ENCODE results near the gene CFTR. TPM values are rescaled to one million over a fixed set of nuclear protein-coding genes. Genes with fewer than 3 reads are reported as not detected.

Gene CFTR
- polyA plus RNA-seq, 4 donors: 23.5 to 51.0 (median 26.5) TPM

- H3K4me1 ChIP-seq (ENCODE audit: control insufficient read depth in 3 of 3, insufficient read depth in 2 of 3, low read depth in 1 of 3, low read length in 2 of 3): no peaks in the 10 kb centered on the region
- H3K27me3 ChIP-seq (ENCODE audit: control insufficient read depth in 3 of 3, insufficient read depth in 3 of 3, low read length in 3 of 3): peaks cover 0 to 1% (median 0%) of the 10 kb centered on the region in 3 donors
- H3K4me3 ChIP-seq (ENCODE audit: low read depth in 1 of 3, low read length in 3 of 3): no peak overlapping the region
- H3K27ac ChIP-seq (ENCODE audit: low read depth in 1 of 3, low read length in 2 of 3): no peak overlapping the region
- H3K36me3 ChIP-seq (ENCODE audit: control insufficient read depth in 3 of 3, insufficient read depth in 2 of 3, low read depth in 1 of 3, low read length in 3 of 3): peaks cover 0 to 7% (median 0%) of the 10 kb centered on the region in 3 donors
- WGBS, 3 donors: 72 to 90% (median 78%) methylated on average over 4 of the region's 4 CpGs
- H3K9me3 ChIP-seq (ENCODE audit: control insufficient read depth in 2 of 2, insufficient read depth in 1 of 2, low read depth in 1 of 2, low read length in 1 of 2): no peaks in the 10 kb centered on the region
- DNase-seq (no peak), FAIRE-seq (no peak)
Measured at GRCh38 chr7:117623606-117624005, 143.8 kb downstream of the CFTR start.

GRCh38 chr7:117630501-117630900, 150.7 kb downstream of the CFTR start:
- Histone ChIP-seq H3K27ac (ENCODE audit: low read depth in 1 of 3, low read length in 2 of 3) (no peak overlapping the region), H3K9me3 (ENCODE audit: control insufficient read depth in 2 of 2, insufficient read depth in 1 of 2, low read depth in 1 of 2, low read length in 1 of 2) (peaks cover 0 to 5% of the 10 kb centered on the region in 2 donors), H3K4me1 (ENCODE audit: control insufficient read depth in 3 of 3, insufficient read depth in 2 of 3, low read depth in 1 of 3, low read length in 2 of 3) (no peaks in the 10 kb centered on the region), H3K4me3 (ENCODE audit: low read depth in 1 of 3, low read length in 3 of 3) (no peak overlapping the region), H3K36me3 (ENCODE audit: control insufficient read depth in 3 of 3, insufficient read depth in 2 of 3, low read depth in 1 of 3, low read length in 3 of 3) (peaks cover 0 to 11% (median 0%) of the 10 kb centered on the region in 3 donors), H3K27me3 (ENCODE audit: control insufficient read depth in 3 of 3, insufficient read depth in 3 of 3, low read length in 3 of 3) (peaks cover 0 to 3% (median 0%) of the 10 kb centered on the region in 3 donors)
- whole genome bisulfite sequencing, 3 donors: 75 to 94% (median 80%) methylated on average over 4 of the region's 4 CpGs
- DNase-seq (no peak), FAIRE-seq (no peak)

- H3K4me1 ChIP-seq (ENCODE audit: control insufficient read depth in 3 of 3, insufficient read depth in 2 of 3, low read depth in 1 of 3, low read length in 2 of 3): no peaks in the 10 kb centered on the region
- FAIRE-seq (no peak), DNase-seq (no peak)
- H3K4me3 ChIP-seq (ENCODE audit: low read depth in 1 of 3, low read length in 3 of 3): no peak overlapping the region
- WGBS, 3 donors: 83 to 93% (median 92%) methylated on average over 1 of the region's 1 CpG
- H3K9me3 ChIP-seq (ENCODE audit: control insufficient read depth in 2 of 2, insufficient read depth in 1 of 2, low read depth in 1 of 2, low read length in 1 of 2): peaks cover 0 to 5% of the 10 kb centered on the region in 2 donors
- no peak overlapping the region for H3K27ac ChIP-seq (ENCODE audit: low read depth in 1 of 3, low read length in 2 of 3)
- peaks cover 0 to 11% (median 0%) of the 10 kb centered on the region in 3 donors for H3K36me3 ChIP-seq (ENCODE audit: control insufficient read depth in 3 of 3, insufficient read depth in 2 of 3, low read depth in 1 of 3, low read length in 3 of 3)
- H3K27me3 ChIP-seq (ENCODE audit: control insufficient read depth in 3 of 3, insufficient read depth in 3 of 3, low read length in 3 of 3): peaks cover 0 to 3% (median 0%) of the 10 kb centered on the region in 3 donors
Measured at GRCh38 chr7:117630907-117631564, 151.2 kb downstream of the CFTR start.

- Histone ChIP-seq H3K4me1 (ENCODE audit: control insufficient read depth in 3 of 3, insufficient read depth in 2 of 3, low read depth in 1 of 3, low read length in 2 of 3) (no peaks in the 10 kb centered on the region), H3K9me3 (ENCODE audit: control insufficient read depth in 2 of 2, insufficient read depth in 1 of 2, low read depth in 1 of 2, low read length in 1 of 2) (peaks cover 0 to 5% of the 10 kb centered on the region in 2 donors), H3K4me3 (ENCODE audit: low read depth in 1 of 3, low read length in 3 of 3) (no peak overlapping the region), H3K27ac (ENCODE audit: low read depth in 1 of 3, low read length in 2 of 3) (no peak overlapping the region), H3K27me3 (ENCODE audit: control insufficient read depth in 3 of 3, insufficient read depth in 3 of 3, low read length in 3 of 3) (peaks cover 0 to 3% (median 0%) of the 10 kb centered on the region in 3 donors), H3K36me3 (ENCODE audit: control insufficient read depth in 3 of 3, insufficient read depth in 2 of 3, low read depth in 1 of 3, low read length in 3 of 3) (peaks cover 0 to 11% (median 0%) of the 10 kb centered on the region in 3 donors)
- 86 to 96% (median 90%) methylated on average over 3 of the region's 3 CpGs for WGBS, 3 donors
- no peak for FAIRE-seq
- no peak for DNase-seq
Measured at GRCh38 chr7:117631652-117632051, 151.8 kb downstream of the CFTR start.

- no peak overlapping the region for H3K4me3 ChIP-seq (ENCODE audit: low read depth in 1 of 3, low read length in 3 of 3)
- H3K9me3 ChIP-seq (ENCODE audit: control insufficient read depth in 2 of 2, insufficient read depth in 1 of 2, low read depth in 1 of 2, low read length in 1 of 2): no peaks in the 10 kb centered on the region
- 83 to 95% (median 86%) methylated on average over 2 of the region's 2 CpGs for WGBS, 3 donors
- H3K27ac ChIP-seq (ENCODE audit: low read depth in 1 of 3, low read length in 2 of 3): no peak overlapping the region
- DNase-seq (no peak), FAIRE-seq (no peak)
- H3K27me3 ChIP-seq (ENCODE audit: control insufficient read depth in 3 of 3, insufficient read depth in 3 of 3, low read length in 3 of 3): no peaks in the 10 kb centered on the region
- H3K36me3 ChIP-seq (ENCODE audit: control insufficient read depth in 3 of 3, insufficient read depth in 2 of 3, low read depth in 1 of 3, low read length in 3 of 3): no peaks in the 10 kb centered on the region
- no peaks in the 10 kb centered on the region for H3K4me1 ChIP-seq (ENCODE audit: control insufficient read depth in 3 of 3, insufficient read depth in 2 of 3, low read depth in 1 of 3, low read length in 2 of 3)
Measured at GRCh38 chr7:117637937-117638336, 158.1 kb downstream of the CFTR start.

- H3K27ac ChIP-seq (ENCODE audit: low read depth in 1 of 3, low read length in 2 of 3): no peak overlapping the region
- H3K4me1 ChIP-seq (ENCODE audit: control insufficient read depth in 3 of 3, insufficient read depth in 2 of 3, low read depth in 1 of 3, low read length in 2 of 3): no peaks in the 10 kb centered on the region
- peaks cover 0 to 2% (median 0%) of the 10 kb centered on the region in 3 donors for H3K36me3 ChIP-seq (ENCODE audit: control insufficient read depth in 3 of 3, insufficient read depth in 2 of 3, low read depth in 1 of 3, low read length in 3 of 3)
- no peaks in the 10 kb centered on the region for H3K27me3 ChIP-seq (ENCODE audit: control insufficient read depth in 3 of 3, insufficient read depth in 3 of 3, low read length in 3 of 3)
- no peaks in the 10 kb centered on the region for H3K9me3 ChIP-seq (ENCODE audit: control insufficient read depth in 2 of 2, insufficient read depth in 1 of 2, low read depth in 1 of 2, low read length in 1 of 2)
- FAIRE-seq: no peak
- no peak for DNase-seq
- 77 to 93% (median 86%) methylated on average over 2 of the region's 2 CpGs for WGBS, 3 donors
- no peak overlapping the region for H3K4me3 ChIP-seq (ENCODE audit: low read depth in 1 of 3, low read length in 3 of 3)
Measured at GRCh38 chr7:117639966-117640365, 160.1 kb downstream of the CFTR start.

- FAIRE-seq (no peak), DNase-seq (no peak)
- H3K27ac ChIP-seq (ENCODE audit: low read depth in 1 of 3, low read length in 2 of 3): no peak overlapping the region
- H3K27me3 ChIP-seq (ENCODE audit: control insufficient read depth in 3 of 3, insufficient read depth in 3 of 3, low read length in 3 of 3): no peaks in the 10 kb centered on the region
- H3K36me3 ChIP-seq (ENCODE audit: control insufficient read depth in 3 of 3, insufficient read depth in 2 of 3, low read depth in 1 of 3, low read length in 3 of 3): peaks cover 0 to 2% (median 0%) of the 10 kb centered on the region in 3 donors
- no peak overlapping the region for H3K4me3 ChIP-seq (ENCODE audit: low read depth in 1 of 3, low read length in 3 of 3)
- peaks cover 0 to 2% (median 0%) of the 10 kb centered on the region in 3 donors for H3K4me1 ChIP-seq (ENCODE audit: control insufficient read depth in 3 of 3, insufficient read depth in 2 of 3, low read depth in 1 of 3, low read length in 2 of 3)
- H3K9me3 ChIP-seq (ENCODE audit: control insufficient read depth in 2 of 2, insufficient read depth in 1 of 2, low read depth in 1 of 2, low read length in 1 of 2): no peaks in the 10 kb centered on the region
Measured at GRCh38 chr7:117640465-117640864, 160.6 kb downstream of the CFTR start.

- peaks cover 0 to 8% (median 4%) of the 10 kb centered on the region in 3 donors for H3K36me3 ChIP-seq (ENCODE audit: control insufficient read depth in 3 of 3, insufficient read depth in 2 of 3, low read depth in 1 of 3, low read length in 3 of 3)
- peaks cover 0 to 3% (median 0%) of the 10 kb centered on the region in 3 donors for H3K4me1 ChIP-seq (ENCODE audit: control insufficient read depth in 3 of 3, insufficient read depth in 2 of 3, low read depth in 1 of 3, low read length in 2 of 3)
- DNase-seq (no peak), FAIRE-seq (no peak)
- no peaks in the 10 kb centered on the region for H3K27me3 ChIP-seq (ENCODE audit: control insufficient read depth in 3 of 3, insufficient read depth in 3 of 3, low read length in 3 of 3)
- no peak overlapping the region for H3K27ac ChIP-seq (ENCODE audit: low read depth in 1 of 3, low read length in 2 of 3)
- no peaks in the 10 kb centered on the region for H3K9me3 ChIP-seq (ENCODE audit: control insufficient read depth in 2 of 2, insufficient read depth in 1 of 2, low read depth in 1 of 2, low read length in 1 of 2)
- no peak overlapping the region for H3K4me3 ChIP-seq (ENCODE audit: low read depth in 1 of 3, low read length in 3 of 3)
Measured at GRCh38 chr7:117645481-117646165, 165.8 kb downstream of the CFTR start.

All from small intestine (tissue), 7 donors.